GM12873 (cell line): Measurements from ENCODE around the gene SHISA4.

Experiments
- CTCF ChIP-seq: IDR thresholded peaks from 2 replicates; pipeline ENCODE4 v1.5.1; 2012; ENCODE audit warnings: low read depth, mild to moderate bottlenecking, moderate library complexity, low read length, control low read depth; ENCODE audit not compliant: insufficient read depth; ENCODE audit errors: missing control alignments

Gene SHISA4

GRCh38 chr1:201896951-201897391 lies 8.3 kb downstream of the SHISA4 start:
- no peak for TF ChIP-seq CTCF

- no peak for TF ChIP-seq CTCF
These were observed 9.7 kb downstream of the SHISA4 start for GRCh38 chr1:201898240-201898894.

GRCh38 chr1:201898992-201899391 lies 10.3 kb downstream of the SHISA4 start:
- no peak for TF ChIP-seq CTCF

- no peak for TF ChIP-seq CTCF
These were observed 11.2 kb downstream of the SHISA4 start for GRCh38 chr1:201899683-201900429.

- no peak for TF ChIP-seq CTCF
These were observed 11.8 kb downstream of the SHISA4 start for GRCh38 chr1:201900476-201900875.

- TF ChIP-seq CTCF: no peak
These were observed 13.5 kb downstream of the SHISA4 start for GRCh38 chr1:201902198-201902597.

GRCh38 chr1:201903135-201903534 lies 14.4 kb downstream of the SHISA4 start:
- TF ChIP-seq CTCF: no peak
